Measurements from ENCODE around the gene ADGRL1. TPM values are rescaled to one million over a fixed set of nuclear protein-coding genes. Genes with fewer than 3 reads are reported as not detected.

Gene ADGRL1
- total and polyA plus RNA-seq, 2 of the 8 experiments (the other 6 are each of a cell fraction or from before 2014, with no cell fraction given): 95.6 to 112 TPM

DNA sequence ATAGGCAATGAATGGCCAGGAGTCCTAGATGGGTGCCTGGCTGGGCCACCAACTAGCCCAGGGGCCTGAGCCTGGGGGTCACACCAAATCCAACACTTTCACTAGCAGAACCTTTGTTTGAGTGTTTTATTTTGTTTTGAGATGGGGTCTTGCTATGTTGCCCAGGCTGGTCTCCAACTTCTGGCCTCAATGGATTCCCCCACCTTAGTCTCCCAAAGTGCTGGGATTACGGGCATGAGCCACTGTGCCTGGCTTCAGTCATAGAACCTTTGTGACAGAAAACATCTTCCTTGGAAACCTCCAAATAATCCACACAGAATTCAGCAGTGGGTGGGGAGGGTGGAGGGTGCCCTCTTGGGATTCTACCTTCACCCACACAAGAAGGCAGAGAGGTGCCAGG, 94.5 kb downstream of the ADGRL1 start:
- Histone ChIP-seq H4K5ac (ENCODE audit: insufficient read length, low read depth, low read length) (no peak overlapping the region), H3K79me2 (ENCODE audit: control insufficient read depth in 1 of 2, insufficient read depth in 2 of 2, low read length in 2 of 2) (0 out of 4 replicates have a peak, but pooled peaks cover 0 to 3% of the 10 kb centered on the region in 2 experiments), H2BK15ac (ENCODE audit: low read length) (no peak overlapping the region), H4K91ac (replicated peaks; ENCODE audit: insufficient read length, low read length) (no peak overlapping the region), H3K23ac (ENCODE audit: insufficient read length) (no peak overlapping the region), H3K4me3 (ENCODE audit: extremely low read depth in 1 of 4, insufficient read depth in 2 of 4, low read depth in 3 of 4, low read length in 4 of 4) (no peak overlapping the region), H3K23me2 (ENCODE audit: low read depth, low read length) (no peaks in the 10 kb centered on the region), H3K9ac (replicated peaks in 1 of 4; ENCODE audit: extremely low read depth in 1 of 4, low read depth in 3 of 4, low read length in 3 of 4) (no peak overlapping the region), H4K20me1 (replicated peaks in 1 of 2; ENCODE audit: control insufficient read depth in 1 of 2, insufficient read depth in 2 of 2, low read length in 2 of 2) (peaks cover 4 to 10% of the 10 kb centered on the region in 2 experiments), H2BK12ac (ENCODE audit: low read depth, low read length) (0 out of 2 replicates have a peak overlapping the region, but pooled peaks have one; percentile 98), H3K56ac (replicated peaks; ENCODE audit: insufficient read length, low read depth, low read length) (no peak overlapping the region), H3K4me2 (ENCODE audit: insufficient read depth in 1 of 2, low read depth in 2 of 2, low read length in 2 of 2) (peak overlapping the region in 1 of 2 experiments; percentile 11; a peak in 1 of 4 replicates), H3K36me3 (ENCODE audit: control insufficient read depth in 2 of 4, insufficient read depth in 4 of 4, low read length in 3 of 4) (no peaks in the 10 kb centered on the region), H3K14ac (ENCODE audit: insufficient read length) (no peak overlapping the region), H3K27me3 (replicated peaks in 1 of 4; ENCODE audit: control insufficient read depth in 3 of 4, extremely low read depth in 1 of 4, insufficient read depth in 3 of 4, low read length in 3 of 4) (no peaks in the 10 kb centered on the region; a peak in 2 of 7 replicates), H3K4ac (replicated peaks; ENCODE audit: insufficient read length, low read depth, low read length) (peak overlapping the region; percentile 48), H3K18ac (ENCODE audit: extremely low read depth, low read length) (no peak overlapping the region), H2BK5ac (ENCODE audit: low read depth, low read length) (no peak overlapping the region), H2BK120ac (replicated peaks; ENCODE audit: low read depth, low read length) (no peak overlapping the region), H3K27ac (ENCODE audit: low read depth, low read length) (no peak overlapping the region), H3K9me3 (ENCODE audit: insufficient read depth in 2 of 2, low read depth in 1 of 2, low read length in 1 of 2) (no peaks in the 10 kb centered on the region), H2BK20ac (ENCODE audit: low read length) (no peak overlapping the region), H2AK5ac (ENCODE audit: low read depth, low read length) (no peak overlapping the region), H3K4me1 (replicated peaks in 1 of 4; ENCODE audit: control insufficient read depth in 3 of 4, insufficient read depth in 4 of 4, low read length in 3 of 4) (peaks cover 9 to 22% (median 13%) of the 10 kb centered on the region in 4 experiments), H4K8ac (ENCODE audit: extremely low read depth, insufficient read depth, low read length) (no peak overlapping the region), H3K79me1 (ENCODE audit: low read depth, low read length) (peaks cover 4% of the 10 kb centered on the region), H2AFZ (ENCODE audit: low read length) (no peak overlapping the region)
- ChIA-PET CTCF (ENCODE audit: partially characterized antibody) (interaction anchor here (0.9 to 11.3 kb wide), 7 partner anchors 8 to 65 kb away, joined by 3 to 105 read pairs (median 7); no protein-coding TSS in a partner anchor), POLR2A (ENCODE audit: partially characterized antibody) (interaction anchor here (2.6 kb wide), 1 partner anchor 10 kb away, joined by 6 read pairs; no protein-coding TSS in a partner anchor)
- TF ChIP-seq MAFK (IDR thresholded peaks at IDR 0.05; ENCODE audit: low read depth, low read length) (no peak), RXRA (IDR thresholded peaks at IDR 0.05; ENCODE audit: insufficient read depth, low read depth, low read length) (no peak), BRCA1 (IDR thresholded peaks at IDR 0.05; ENCODE audit: low read depth, low read length) (no peak)
- FAIRE-seq (no peak), DNase-seq (ENCODE audit: low read depth in 1 of 2, low spot score in 2 of 2) (no peak)
- WGBS, 2 experiments (ENCODE audit: extremely low coverage in 1 of 2, insufficient coverage in 1 of 2, insufficient read length in 1 of 2, insufficient replicate concordance in 2 of 2, low coverage in 1 of 2, low lambda C conversion rate in 2 of 2, missing lambda C conversion rate in 1 of 2): 100% methylated on average over 1 of the region's 1 CpG; no CpG with 5 or more reads in 1 of the 2 experiments
